HG03354 (cell line): ENCODE data around the gene ME3.
A peak's percentile ranks its signal among the peaks of the same experiment; 100 is the strongest.

ENCODE experiments used
- ATAC-seq: cut with Tn5 transposase; IDR thresholded peaks from one replicate; pipeline ENCODE4 v1.9.1; 2021; ENCODE audit warnings: mild to moderate bottlenecking; ENCODE audit not compliant: unreplicated experiment, poor library complexity, severe bottlenecking

The ME3 gene

GRCh38 chr11:86592659-86593451, 79.6 kb downstream of the ME3 start:
- peak; percentile 94 for ATAC-seq

DNA sequence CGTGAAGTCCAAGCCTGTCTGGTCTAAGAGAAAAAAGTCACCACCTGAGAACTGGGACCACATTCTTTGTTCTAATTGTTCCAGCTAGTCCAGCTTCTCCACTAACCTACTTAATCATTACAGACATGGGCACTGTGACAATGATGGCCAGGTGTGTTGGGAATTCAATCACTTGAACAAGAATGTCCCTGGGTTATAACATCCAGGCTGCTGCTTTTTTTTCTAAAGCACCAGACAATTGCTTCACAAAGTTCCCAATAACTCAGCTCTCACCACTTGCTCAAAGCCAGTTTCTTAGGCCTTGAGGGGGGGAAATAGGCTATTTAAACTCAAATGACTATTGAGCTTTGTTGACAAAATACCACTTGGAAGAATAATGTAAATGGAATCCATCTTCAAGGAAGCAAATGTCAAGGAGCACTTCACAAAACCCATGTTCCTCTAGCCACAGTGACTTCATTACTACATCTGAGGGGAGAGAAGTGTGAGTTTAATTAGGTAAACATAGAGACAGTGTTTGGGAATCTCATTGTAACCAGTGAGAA, 80.3 kb downstream of the ME3 start:
- no peak for ATAC-seq

DNA sequence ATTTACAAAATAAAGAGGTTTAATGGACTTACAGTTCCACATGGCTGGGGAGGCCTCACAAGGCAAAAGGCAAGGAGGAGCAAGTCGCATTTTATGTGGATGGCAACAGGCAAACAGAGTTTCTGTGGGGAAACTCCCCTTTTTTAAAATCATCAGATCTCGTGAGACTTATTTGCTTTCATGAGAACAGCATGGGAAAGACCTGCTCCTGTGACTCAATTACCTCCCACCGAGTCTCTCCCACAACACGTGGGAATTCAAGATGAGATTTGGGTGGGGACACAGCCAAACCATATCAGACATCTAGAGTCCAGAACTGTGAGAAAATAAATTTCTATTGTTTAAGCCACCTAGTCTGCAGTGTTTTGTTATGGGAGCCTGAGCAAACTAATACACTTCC, 80.8 kb downstream of the ME3 start:
- ATAC-seq = no peak

DNA sequence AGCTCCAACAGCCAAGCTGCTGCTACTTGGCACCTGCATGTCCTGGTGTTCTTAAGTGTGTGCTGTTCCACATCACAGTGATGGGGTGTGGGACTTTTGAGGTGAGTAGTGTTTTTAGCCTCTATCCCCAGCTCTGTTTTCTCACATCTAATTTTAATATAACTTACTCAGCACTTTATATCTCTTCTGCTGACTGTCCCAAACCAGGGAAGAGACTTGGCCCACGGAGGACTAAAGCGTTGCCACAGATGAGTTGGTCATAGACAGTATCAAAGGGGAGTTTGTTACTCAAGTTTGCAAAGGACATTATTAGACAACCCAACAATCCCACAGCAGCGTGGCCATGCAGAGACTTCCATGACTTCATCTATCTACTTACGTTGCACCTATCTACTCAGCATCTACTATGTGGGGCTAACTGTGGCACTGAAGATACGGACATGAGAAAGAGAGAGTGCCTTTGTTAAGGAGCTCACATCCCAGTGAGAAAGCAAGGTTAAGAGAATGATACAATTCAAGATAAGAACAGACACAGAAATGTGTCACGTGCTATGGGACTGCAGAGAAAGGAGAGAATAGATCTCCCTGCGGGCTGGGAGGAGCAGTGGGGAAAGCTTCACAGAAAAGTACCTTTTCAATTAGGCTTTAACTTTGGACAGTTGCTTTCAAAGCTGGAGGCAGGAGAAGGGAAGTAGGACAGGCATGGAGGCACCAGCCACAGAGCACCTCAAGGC, 82.4 kb downstream of the ME3 start:
- no peak for ATAC-seq

GRCh38 chr11:86589204-86589603, 83.2 kb downstream of the ME3 start:
- ATAC-seq = no peak

DNA sequence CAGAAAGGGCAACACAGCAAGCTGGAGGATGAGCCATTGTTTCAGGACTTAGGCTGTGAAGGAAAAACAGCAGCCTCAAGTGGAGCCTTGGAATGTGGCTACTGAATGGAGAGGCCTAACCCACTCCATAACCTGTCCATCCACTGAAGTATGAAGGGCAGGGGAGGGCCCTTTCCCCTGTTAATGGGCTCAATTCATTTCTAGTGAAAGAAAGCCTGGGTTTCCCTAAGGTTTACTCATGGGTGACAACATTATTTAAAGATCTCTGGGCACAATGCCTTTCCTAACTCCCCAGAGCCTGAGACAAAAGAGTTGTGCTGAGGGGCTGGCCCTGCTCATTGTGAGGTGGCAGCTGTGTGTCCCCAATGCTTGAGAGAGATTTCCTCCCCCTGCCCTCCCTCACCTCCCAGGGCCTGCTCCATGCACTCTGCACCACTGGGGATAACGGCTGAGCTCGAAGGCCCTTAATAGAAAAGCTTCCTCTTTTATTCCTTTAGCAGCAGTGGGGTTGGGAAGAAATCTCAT, 83.8 kb downstream of the ME3 start:
- ATAC-seq = no peak

DNA sequence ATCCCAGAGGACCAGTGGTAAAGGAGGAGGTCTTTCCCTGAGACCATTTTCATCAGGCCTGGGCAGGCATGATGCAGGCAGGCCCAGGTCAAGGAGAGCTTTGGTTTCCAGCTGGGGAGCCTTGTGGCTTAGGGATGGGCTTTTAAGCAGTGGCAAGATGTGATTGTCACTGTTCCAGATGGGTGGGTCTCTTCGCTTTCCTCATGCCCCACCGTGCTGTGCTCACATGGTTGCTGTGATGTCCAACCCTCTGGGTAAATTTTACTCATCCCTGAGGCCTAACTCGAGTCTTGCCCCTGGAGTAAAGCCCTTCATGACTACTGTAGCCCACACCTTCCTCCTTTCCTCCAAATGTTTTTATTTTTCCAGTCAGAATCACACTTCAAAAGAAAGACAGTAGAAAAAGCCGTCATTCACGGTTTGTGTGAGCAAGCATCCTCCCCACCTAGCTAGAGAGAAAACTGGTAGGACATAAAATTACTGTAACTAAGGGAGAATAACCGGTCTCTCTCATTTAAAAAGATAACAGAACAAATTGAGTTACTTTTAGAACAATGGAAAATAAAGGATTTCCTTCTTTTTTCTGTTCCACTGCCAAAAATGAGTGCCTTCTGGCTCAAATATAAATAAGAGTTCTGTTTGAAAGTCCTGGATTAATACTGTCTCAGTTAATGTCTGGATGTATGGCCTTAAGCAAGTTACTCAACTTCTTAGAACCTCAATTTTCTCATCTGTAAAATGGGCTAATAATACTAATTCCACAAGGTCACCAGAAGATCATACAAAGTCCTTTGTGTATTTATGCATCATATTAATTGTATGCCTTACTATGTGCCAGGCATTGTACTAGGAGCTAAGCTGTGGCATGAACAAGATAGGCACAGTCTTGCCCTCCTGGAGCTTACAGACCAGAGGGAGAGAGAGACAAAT, 84.9 kb downstream of the ME3 start:
- ATAC-seq = no peak

GRCh38 chr11:86586307-86586706, 86.1 kb downstream of the ME3 start:
- no peak for ATAC-seq

DNA sequence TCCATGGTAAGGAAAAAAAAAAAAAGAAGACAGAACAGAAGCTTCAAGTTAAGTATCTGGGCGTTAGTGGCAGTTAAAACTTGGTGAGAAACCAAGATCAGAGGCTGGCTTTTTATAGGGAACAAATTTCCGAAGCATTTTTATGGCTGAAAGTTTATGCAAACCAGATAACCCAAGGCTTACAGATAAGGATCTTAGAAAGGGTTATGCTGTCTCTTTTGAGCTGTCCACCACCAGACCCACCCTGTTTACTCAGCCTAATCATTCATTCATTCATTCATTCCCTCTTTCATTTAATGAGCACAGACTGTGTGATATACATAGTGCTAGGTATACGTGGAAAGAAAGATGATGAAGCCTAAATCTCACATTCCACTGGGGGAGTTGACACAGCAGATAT, 89.5 kb downstream of the ME3 start:
- no peak for ATAC-seq

GRCh38 chr11:86580535-86580934, 91.9 kb downstream of the ME3 start:
- ATAC-seq = no peak

GRCh38 chr11:86579406-86579731, 93.0 kb downstream of the ME3 start:
- ATAC-seq = no peak

DNA sequence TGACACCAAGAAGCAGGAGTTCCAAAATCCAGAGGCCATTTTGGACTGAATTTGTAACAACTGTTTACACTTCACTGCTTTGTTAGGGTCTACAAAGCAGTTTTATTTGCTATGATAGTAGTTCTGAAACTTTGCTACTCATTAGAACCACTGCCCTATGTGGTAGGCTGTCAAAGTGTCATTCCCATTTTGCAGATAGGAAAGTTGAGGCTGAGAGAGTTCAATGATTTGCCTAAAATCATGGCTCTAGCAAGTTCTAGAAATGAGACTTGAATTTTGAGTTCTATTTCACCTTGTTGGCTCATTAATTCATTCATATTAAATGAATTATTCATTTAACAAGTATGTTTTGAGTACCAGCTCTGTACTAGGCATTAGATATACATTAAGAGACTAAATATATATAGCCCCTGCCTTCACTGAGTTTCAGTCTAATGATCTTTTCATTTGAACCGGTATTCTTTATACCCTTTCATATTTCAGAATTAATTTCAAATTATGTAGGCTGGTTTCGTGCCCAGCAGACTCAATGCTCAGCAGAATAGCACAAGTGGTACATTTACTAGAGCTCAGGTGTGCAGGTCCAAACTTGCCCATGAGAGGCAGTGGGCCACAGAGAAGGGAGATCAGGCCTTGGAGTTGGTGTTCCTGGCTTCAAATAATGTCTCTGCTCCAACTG, 93.5 kb downstream of the ME3 start:
- no peak for ATAC-seq

GRCh38 chr11:86577644-86578636, 94.5 kb downstream of the ME3 start:
- no peak for ATAC-seq

DNA sequence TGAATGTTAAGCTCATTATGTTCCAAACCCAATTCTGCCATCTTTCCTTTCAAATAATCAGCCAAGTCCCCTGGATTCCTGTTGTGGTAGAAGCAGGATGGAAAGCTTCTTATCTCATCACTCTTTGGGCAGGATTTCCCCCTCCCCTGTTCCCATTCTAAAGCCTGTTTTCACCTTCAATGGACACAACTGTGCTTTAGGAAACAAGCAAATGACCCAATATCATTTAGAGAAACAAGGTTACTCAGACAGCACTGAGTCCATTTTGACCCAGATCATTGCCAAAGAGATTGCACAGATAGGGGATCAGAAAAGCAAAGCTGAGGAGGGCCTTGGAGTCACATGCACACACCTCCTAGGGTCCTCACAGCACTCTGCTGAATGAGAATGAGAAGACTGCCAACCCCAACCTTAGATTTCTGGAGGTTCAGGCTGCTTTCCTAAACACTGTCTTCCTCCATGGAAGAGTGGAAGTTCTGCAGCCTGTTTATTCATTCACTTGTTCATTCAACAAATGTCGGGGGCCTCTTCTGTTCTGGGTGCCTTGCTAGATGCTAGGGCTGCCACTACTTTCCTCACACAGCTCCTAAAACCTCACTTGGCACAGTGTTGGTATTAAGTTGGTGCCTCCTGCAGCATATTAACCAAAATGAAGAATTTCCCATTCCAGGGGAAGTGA, 95.3 kb downstream of the ME3 start:
- no peak for ATAC-seq

DNA sequence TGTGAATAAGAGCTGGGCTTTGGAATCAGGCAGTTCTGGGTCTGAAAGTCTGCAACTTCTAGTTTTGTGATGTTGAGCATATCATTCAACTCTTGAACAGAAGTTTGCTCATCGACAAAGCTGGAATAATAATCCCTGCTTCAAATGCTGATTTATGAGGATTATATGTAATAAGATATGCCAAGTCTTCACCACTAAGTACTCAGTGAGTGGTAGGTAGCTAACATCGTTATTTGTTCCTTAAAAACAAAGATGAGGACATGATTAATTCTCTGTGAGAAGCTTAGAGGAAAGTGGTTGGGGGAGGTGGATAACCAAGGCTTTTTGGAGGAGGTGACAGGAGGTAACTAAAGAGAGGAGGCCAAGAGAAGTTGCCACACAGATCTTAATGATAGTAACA, 96.5 kb downstream of the ME3 start:
- ATAC-seq = no peak

- ATAC-seq = no peak
Observed at GRCh38 chr11:86575208-86575855, 97.1 kb downstream of the ME3 start.

DNA sequence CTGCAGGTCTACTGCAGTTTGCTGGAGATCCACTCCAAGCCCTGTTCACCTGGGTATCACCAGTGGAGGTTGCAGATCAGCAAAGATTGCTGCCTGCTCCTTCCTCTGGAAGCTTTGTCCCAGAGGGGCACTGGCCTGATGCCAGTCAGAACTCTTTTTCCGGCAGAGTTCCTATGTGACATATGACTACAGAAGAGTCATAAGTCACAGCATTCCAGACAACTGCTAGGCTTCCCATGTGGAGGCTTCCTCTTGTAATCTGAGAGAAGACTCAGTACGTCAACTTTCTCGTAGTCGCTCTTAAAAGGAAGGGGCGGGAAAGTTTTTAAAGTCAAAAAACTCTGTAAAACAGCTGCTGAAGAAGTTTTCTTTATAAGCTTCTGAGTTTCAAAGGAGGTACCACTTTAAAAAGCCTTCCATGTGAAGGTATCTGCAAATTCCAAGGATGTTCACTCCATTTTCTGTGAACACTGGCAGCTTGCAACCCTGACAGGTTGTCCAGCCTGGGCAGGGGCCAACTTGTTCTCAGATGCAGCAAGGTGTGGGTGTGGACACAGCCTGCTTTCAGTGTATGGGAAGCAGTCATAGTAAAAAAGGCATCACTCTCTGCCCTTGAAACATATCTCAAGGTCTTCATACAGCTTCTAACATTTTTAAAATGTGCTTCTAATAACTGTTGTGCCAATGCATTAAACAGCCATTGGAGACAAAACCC, 97.8 kb downstream of the ME3 start:
- ATAC-seq = no peak
